HG03442 (cell line): ENCODE data around the gene TBC1D20.
"Not testable (repeated sequence)": the region's sequence is repeated elsewhere in the genome, so short reads cannot be mapped to it uniquely, and the experiment has no call there.

ENCODE experiments used
- ATAC-seq: cut with Tn5 transposase; IDR thresholded peaks from one replicate; pipeline ENCODE4 v1.9.1; 2021; ENCODE audit warnings: mild to moderate bottlenecking, moderate library complexity; ENCODE audit not compliant: unreplicated experiment

TBC1D20 gene

GRCh38 chr20:402898-403581, 59.3 kb downstream of the TBC1D20 start:
- no peak for ATAC-seq

GRCh38 chr20:402496-402885, 59.8 kb downstream of the TBC1D20 start:
- no peak for ATAC-seq

GRCh38 chr20:401682-402495, 60.4 kb downstream of the TBC1D20 start:
- no peak for ATAC-seq

DNA sequence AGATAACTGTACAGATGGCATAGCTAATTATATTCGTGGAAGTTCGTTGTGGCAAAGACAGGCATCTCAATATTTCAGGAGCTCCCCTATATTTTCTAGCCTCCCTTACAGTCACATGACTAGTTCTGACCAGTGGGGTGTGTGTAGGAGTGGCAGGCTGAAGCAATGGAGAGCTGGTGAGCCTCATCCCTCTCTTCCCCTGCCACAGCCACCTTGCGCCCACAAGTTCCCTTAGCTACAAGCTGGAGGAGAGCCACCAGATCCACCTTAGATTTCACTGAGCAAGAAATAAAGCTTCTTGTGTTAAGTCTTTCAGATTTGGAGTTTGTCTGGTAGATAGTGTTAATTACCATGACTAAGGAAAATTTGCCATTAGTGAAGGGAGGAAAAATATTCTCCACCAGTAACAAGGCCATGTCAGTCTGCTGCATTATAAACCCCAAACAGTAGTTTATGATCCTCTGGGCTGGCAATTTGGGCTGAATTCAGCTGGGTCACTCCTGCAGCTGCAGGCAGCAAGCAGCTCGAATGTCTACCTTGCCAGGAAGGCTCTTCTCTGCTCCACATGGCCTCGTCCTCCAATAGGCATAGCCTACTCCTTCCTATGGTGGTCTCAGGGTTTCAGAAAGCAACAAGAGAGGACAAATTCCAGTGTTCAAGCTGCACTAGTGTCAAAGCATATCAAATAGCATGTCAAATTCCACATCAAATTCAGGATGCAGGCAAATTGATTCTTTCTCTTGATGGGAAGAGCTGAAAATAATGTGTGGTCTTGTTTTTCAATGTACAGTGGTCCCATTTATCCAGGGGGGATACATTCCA, 61.7 kb downstream of the TBC1D20 start:
- no peak for ATAC-seq

DNA sequence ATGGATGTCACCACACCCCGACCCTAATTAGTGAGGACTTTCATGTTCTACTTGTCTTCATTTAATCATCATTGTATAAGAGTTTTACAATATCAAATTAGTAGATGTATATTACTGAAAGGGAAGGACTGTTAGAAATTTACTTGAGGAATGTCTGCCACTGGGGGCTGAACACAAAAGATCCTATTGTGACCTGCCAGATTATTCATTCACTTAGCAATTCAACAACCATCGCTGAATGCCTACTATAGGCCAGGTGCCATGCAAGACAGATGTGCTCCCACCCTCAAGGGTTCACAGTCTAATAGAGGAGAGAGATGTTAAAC, 62.2 kb downstream of the TBC1D20 start:
- ATAC-seq: no peak

- no peak for ATAC-seq
Measured at GRCh38 chr20:399182-399707, 63.1 kb downstream of the TBC1D20 start.

GRCh38 chr20:397432-398237, 64.7 kb downstream of the TBC1D20 start:
- no peak for ATAC-seq

DNA sequence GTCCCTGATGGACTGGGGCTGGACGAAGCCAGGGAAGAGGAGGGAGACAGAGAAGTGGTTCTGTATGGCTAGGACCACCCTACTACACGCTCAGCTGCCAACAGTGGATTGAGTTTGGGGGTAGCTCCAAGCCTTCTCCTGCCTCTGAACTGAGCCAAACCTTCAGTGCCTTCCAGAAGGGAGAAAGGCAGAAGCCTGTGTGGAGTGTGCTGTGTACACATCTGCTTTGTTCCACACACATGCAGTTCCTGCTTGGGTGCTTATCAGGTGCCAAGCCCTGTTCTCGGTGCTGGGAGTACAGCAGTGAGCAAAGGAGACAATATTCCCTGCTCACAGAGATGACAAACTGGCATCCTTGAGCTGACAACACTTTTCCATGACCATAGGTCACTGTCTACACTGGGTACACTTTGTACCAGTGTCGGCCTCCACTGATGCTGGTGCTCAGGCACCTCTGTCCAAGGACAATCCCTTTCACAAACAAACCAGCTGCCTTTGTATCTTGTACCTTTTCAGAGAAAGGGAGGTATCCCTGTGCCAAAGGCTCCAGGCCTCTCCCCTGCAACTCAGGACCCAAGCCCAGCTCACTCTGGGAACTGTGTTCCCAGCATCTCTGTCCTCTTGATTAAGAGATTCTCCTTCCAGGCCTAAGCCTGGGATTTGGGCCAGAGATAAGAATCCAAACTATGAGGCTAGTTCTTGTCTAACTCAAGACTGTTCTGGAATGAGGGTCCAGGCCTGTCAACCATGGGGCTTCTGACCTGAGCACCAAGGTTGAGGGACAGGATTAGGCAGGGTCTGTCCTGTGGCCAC, 65.5 kb downstream of the TBC1D20 start:
- no peak for ATAC-seq

- ATAC-seq: no peak
Measured at GRCh38 chr20:396252-396618, 66.1 kb downstream of the TBC1D20 start.

GRCh38 chr20:393296-393695, 69.0 kb downstream of the TBC1D20 start:
- not testable (repeated sequence) for ATAC-seq

DNA sequence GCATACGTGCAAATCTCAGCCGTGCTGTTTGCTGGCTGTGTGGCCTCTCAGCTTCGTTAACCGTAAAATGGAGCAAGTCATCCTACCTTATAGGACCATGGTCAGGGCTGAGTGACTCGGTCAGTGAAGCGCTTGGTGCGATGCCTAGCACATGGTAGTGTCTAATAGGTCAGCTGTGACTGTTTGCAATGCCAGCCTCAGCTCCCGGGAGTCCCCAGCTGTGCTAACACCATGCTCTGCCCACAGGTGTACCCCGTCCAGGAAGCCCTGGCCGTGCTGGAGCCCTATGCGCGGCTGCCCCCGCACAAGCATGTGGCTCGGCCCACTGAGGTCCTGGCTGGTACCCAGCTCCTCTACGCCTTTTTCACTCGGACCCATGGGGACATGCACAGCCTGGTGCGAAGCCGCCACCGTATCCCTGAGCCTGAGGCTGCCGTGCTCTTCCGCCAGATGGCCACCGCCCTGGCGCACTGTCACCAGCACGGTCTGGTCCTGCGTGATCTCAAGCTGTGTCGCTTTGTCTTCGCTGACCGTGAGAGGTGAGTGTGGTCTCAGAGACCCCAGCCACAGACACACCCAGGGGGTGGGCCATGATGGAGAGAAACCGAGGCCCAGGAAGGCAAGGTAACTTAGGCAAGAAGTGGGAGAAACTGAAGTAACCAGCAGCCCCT, 71.2 kb downstream of the TBC1D20 start:
- ATAC-seq: no peak

GRCh38 chr20:389220-389619, 73.1 kb downstream of the TBC1D20 start:
- ATAC-seq: no peak

DNA sequence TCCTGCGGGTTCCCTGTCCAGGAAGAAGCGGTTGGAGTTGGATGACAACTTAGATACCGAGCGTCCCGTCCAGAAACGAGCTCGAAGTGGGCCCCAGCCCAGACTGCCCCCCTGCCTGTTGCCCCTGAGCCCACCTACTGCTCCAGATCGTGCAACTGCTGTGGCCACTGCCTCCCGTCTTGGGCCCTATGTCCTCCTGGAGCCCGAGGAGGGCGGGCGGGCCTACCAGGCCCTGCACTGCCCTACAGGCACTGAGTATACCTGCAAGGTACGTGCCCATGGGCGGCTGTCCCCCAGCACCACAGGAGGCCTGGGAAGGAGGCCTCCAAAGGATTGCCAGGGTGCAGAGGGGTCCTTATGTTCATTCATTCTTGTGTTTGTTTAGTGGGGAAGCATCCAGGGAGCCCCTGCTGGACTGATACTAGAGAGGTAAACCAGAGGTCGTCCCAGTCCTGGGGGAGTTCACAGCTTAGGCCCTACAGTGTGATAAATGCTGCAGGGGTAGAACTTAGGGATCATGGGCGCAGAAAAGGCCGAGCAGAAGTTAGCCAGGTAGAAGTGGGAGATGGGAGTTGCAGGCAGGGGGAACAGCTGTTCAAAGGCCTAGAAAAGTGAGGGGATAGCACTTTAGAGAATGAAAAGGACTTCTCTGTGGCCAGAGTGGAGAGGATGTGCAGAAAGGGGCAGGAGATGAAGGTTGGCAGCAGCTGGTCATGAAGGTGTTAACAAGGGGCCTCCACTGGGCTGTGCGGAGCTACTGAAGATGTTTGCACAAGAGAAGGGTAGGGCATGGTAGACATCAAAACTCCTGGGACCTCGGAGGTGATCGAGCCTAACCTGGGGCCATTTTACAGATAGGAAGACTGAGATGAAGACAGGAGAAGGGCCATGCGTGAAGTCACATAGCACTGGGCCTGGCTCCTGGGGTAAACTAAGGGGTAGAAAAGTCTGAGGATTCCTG, 74.0 kb downstream of the TBC1D20 start:
- no peak for ATAC-seq

GRCh38 chr20:387520-387919, 74.8 kb downstream of the TBC1D20 start:
- ATAC-seq: no peak

- not testable (repeated sequence) for ATAC-seq
Measured at GRCh38 chr20:386634-387033, 75.7 kb downstream of the TBC1D20 start.
